HG03432 (cell line): ENCODE results near the gene PCSK6.
"Not testable (repeated sequence)": the region's sequence is repeated elsewhere in the genome, so short reads cannot be mapped to it uniquely, and the experiment has no call there.

Experiments
- ATAC-seq: cut with Tn5 transposase; IDR thresholded peaks from one replicate; pipeline ENCODE4 v1.9.1; 2021; ENCODE audit warnings: mild to moderate bottlenecking, moderate library complexity; ENCODE audit not compliant: unreplicated experiment

PCSK6 gene

GRCh38 chr15:101406526-101407195, 82.8 kb downstream of the PCSK6 start:
- no peak for ATAC-seq

GRCh38 chr15:101406036-101406435, 83.5 kb downstream of the PCSK6 start:
- no peak for ATAC-seq

GRCh38 chr15:101404245-101404644, 85.3 kb downstream of the PCSK6 start:
- no peak for ATAC-seq

- not testable (repeated sequence) for ATAC-seq
Observed at GRCh38 chr15:101402883-101403282, 86.6 kb downstream of the PCSK6 start.

GRCh38 chr15:101401286-101401685, 88.2 kb downstream of the PCSK6 start:
- ATAC-seq = no peak

- no peak for ATAC-seq
Observed at GRCh38 chr15:101399431-101399830, 90.1 kb downstream of the PCSK6 start.

- ATAC-seq = no peak
Observed at GRCh38 chr15:101398247-101398646, 91.3 kb downstream of the PCSK6 start.

- ATAC-seq = no peak
Observed at GRCh38 chr15:101397521-101398003, 91.9 kb downstream of the PCSK6 start.

- no peak for ATAC-seq
Observed at GRCh38 chr15:101396484-101397261, 92.8 kb downstream of the PCSK6 start.

GRCh38 chr15:101394654-101395053, 94.9 kb downstream of the PCSK6 start:
- ATAC-seq = no peak

GRCh38 chr15:101394056-101394630, 95.4 kb downstream of the PCSK6 start:
- no peak for ATAC-seq

- no peak for ATAC-seq
Observed at GRCh38 chr15:101393172-101393571, 96.3 kb downstream of the PCSK6 start.

- ATAC-seq = no peak
Observed at GRCh38 chr15:101391981-101392640, 97.4 kb downstream of the PCSK6 start.

GRCh38 chr15:101391431-101391830, 98.1 kb downstream of the PCSK6 start:
- ATAC-seq = no peak

GRCh38 chr15:101390462-101390861, 99.0 kb downstream of the PCSK6 start:
- ATAC-seq = no peak

GRCh38 chr15:101390060-101390459, 99.4 kb downstream of the PCSK6 start:
- ATAC-seq = no peak

- ATAC-seq = no peak
Observed at GRCh38 chr15:101389362-101389761, 100.1 kb downstream of the PCSK6 start.

GRCh38 chr15:101388046-101388445, 101.5 kb downstream of the PCSK6 start:
- no peak for ATAC-seq

GRCh38 chr15:101387574-101387973, 101.9 kb downstream of the PCSK6 start:
- ATAC-seq = no peak

- ATAC-seq = no peak
Observed at GRCh38 chr15:101386967-101387366, 102.5 kb downstream of the PCSK6 start.

GRCh38 chr15:101386006-101386405, 103.5 kb downstream of the PCSK6 start:
- ATAC-seq = no peak
